ENCODE measurements around the gene SMURF2.
"Not testable (repeated sequence)": the region's sequence is repeated elsewhere in the genome, so short reads cannot be mapped to it uniquely, and the experiment has no call there.

Gene SMURF2

DNA sequence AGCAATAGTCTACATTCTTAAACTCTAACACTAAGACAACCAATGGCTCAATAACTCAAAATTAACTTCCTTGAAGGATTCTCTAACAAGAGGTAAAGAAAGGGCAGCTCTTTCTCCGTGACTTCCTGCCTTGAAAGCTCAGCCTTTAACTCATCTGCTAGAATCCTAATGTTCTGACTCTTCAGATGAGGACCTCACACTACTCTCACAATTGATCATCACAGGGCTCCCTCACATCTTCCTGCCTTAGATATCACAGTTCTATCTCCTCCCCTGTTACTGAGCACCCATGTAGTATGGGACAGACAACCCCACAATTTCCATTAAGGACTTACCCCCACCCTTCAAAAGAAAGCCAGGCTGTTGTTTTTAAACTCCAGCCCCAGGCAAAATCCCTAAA is 33.5 kb downstream of the SMURF2 start:
- peak; percentile 3 for DNase-seq

DNA sequence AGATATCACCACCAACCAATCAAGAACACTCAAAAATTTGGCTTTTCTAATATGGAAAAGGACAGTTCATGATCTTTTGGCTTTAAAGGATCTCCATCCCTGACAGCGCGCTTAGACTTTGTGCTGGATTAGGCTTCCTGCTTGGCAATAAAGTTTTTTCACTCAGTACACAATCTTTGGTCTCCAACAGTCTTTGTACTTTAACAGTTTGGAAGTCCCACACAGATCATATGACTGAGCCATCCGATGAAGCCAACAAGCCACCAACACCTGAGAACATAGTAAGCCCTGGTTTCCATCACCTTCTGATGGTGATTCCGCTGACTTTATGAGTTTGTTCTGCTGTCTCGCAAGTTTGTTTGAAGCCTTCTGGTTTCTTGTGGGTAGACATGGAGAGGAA is 34.3 kb downstream of the SMURF2 start:
- DNase-seq, result no peak

DNA sequence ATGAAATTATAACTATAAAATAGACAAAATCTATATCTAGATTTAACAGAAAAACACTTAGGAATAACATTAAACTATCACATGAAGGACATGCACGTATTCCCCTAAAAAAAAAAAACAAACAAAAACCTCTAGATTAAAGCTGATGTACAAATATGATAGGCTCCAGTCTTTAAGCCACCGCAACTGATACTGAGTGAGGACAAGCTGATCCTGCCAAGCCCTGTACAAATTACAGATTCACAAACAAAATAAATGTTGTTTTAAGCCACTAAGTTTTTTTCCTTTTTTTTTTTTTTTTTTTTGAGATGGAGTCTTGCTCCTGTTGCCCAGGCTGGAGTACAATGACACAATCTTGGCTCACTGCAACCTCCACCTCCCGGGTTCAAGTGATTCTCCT is 35.3 kb downstream of the SMURF2 start:
- DNase-seq, result no peak

DNA sequence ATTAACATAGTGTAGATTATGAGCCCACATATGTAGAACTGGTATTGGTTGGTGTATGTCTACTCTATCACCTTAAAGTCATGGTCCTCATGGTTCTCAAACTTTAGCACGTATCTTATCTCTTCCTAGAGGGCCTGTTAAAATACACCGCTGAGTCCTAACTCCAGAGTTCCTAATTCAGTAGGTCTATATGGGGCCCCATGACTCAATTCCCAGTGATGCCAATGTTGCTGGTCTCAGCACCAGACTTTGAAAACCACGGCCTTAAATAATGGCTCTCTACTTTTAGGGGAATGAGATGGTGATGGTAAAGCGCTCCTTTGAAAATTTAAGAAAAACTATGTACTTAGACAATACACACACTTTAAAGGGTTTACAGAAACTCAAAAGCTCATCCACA is 36.6 kb downstream of the SMURF2 start:
- no peak for DNase-seq

DNA sequence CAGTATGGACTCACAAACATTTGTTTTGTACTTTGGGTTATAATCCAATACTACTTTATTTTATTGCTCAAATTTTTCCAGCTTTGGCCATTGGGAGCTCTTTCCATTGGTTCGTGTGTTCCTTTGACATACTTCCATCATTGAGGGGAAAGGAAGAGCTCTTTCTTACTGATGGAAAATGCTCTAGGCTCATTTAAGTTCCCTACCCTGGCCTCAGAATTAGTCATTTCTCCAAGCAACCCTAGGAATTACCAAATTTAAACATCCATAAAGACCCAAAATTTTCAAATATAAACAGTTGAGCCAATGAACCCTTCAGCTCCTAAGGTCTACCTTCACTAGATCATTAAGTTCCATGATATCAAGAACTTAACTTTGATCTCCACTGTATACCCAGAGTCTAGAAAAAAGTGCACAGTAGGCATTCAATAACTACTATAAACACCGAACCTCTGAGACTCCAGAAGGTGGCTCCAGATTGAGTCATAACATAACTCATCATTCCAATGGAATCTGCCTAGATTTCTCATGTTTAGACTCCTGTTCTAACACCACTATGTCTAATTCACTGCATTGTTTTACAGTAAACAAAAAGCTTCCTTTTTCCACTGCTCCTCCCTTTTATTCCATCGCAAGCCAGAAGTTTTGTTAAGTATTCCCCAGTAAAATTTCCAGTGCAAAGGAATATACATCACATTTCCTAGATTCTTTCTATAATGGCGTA is 39.0 kb downstream of the SMURF2 start:
- no peak for DNase-seq

DNA sequence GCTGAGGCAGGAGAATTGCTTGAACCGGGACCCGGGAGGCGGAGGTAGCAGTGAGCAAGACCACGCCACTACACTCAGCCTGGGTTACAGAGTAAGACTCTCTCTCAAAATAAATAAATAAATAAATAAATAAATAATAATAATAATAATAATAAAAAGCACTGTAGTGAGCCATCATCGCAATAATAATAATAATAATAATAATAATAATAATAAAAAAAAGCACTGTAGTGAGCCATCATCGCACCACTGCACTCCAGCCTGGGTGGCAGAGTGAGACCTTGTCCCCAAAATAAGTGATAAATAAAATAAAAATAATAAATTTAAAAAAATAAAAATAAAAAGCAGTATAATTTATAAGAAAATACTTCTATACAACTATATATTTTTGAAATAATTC is 40.3 kb downstream of the SMURF2 start:
- no peak for DNase-seq

DNA sequence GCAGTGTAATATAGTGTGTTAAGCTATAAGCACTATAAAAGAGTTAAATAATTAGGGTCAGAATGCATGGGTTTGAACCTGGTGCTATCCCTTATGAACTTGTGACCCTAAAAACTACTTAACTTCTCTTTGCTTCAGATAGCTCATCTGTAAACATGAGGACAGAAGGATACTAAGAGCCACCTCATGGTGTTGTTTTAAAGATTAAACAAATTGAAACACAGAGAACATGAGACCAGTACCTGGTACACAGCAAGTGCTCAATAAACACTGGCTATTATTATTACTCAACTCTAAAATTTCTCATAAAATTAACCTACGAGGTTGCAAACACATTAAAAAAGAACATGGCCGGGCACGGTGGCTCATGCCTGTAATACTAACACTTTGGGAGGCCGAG is 43.3 kb downstream of the SMURF2 start:
- DNase-seq, result no peak

DNA sequence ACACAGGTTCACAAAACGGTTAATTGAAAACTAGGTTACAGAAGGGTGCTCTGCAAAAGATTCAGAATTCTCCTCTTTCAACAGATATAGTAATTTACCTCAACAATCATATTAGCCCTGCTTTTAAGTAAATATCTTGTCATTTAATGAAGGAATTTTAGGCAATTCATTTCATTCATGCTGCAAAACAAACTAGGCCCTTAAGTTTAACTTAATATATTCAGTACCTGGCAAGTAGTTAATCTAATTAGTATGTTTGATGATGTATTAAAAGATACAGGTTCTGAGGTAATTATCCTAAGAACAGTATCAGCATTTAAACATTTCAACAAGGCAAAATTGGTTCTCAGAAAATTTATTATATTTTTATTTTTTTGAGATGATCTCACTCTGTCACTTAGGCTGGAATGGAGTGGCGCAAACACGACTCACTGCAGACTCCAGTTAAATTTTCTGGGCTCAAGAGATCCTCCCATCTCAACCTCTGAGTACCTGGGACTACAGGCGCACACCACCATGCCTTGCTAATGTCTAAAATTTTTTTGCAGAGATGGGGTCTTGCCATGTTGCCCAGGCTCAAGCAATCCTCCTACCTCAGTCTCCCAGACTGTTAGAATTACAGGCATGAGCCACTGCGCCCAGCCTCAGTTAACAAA is 44.9 kb downstream of the SMURF2 start:
- no peak for DNase-seq

DNA sequence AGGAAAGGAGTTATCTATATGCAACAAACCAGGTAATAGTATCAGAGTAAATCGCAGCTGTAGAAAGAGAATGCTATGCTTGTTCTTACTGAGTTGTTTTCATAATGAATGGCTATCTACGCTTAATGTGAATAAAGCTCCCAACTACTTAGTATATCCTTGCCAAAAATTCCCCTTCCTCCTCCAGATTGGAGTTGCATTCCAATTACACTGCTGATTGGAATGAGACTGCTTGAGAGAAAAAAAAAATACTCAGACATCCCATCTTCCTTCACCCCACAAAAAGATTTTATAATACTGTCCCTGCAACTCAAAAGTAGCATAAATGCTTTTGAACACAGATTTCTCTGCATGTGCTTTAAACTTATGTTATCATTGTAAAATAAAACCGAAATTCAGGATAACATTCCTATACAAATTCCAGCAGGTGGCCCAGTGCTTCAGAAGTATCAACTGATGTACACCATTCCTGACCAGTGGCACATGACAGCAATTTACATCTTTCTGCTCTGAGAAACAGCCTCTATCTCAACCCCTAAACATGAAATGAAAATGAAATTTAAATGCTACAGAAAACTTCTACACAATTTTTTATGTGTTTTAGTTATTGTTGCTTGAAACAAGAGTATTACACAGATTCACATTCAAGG is 47.0 kb downstream of the SMURF2 start:
- DNase-seq, result no peak

DNA sequence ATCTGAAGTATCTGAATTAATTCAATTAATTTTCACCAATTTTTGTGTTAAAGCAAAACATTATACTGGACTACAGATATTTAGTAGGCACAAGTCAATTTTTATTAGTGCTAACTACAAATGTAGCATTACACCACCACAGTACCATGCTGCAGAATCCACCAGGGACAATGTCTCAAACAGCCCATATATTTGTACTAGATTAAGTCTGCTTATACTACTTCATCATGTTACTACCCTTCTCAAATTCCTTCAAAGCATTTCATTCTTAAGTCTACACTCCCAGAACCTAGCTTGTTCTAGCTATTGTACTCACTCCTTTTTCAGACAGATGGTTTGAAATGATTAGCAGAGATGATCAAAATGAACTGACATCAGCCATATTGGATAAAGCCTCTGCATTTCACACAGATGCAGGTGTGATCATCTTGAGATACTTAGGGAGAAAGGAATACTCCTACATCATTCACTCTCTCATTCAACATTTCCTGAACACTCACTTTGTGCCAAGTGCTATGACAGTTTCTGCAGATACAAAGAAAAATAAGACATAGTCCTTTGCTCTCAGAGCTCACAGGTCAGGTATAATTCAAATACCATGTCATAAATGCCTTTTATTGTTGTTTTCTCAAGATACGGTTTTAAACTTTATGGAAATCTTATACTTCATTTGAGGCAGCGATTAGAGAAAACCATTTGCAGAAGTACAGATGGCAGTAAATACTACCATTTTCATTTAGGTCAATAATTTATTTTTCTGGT is 47.7 kb downstream of the SMURF2 start:
- DNase-seq, result no peak

DNA sequence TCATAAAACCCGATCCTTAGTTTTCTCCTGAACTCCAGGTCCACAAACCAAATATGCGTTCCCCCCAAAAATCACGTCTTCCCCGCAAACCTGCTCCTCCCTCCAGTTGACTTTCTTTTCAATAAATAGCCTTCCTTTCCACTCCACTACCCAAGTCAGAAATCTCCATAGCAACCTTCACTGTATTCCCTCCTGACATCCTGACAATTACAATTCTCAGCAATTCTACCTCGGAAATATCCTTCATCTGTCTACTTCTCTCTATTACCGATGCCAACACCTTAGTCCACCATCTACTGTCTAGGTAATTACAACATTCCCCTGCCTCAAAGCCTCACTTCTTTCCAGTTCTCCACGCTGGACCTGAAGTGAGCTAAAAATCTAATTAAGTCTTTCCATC is 50.7 kb downstream of the SMURF2 start:
- no peak for DNase-seq

DNA sequence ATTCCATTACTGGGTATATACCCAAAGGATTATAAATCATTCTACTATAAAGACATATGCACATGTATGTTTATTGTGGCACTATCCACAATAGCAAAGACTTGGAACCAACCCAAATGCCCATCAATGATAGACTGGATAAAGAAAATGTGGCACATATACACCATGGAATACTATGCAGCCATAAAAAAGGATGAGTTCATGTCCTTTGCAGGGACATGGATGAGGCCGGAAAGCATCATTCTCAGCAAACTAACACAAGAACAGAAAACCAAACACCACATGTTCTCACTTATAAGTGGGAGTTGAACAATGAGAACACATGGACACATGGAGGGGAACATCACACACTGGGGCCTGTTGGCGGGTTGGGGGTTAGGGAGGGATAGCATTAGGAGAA is 51.9 kb downstream of the SMURF2 start:
- DNase-seq, result not testable (repeated sequence)

DNA sequence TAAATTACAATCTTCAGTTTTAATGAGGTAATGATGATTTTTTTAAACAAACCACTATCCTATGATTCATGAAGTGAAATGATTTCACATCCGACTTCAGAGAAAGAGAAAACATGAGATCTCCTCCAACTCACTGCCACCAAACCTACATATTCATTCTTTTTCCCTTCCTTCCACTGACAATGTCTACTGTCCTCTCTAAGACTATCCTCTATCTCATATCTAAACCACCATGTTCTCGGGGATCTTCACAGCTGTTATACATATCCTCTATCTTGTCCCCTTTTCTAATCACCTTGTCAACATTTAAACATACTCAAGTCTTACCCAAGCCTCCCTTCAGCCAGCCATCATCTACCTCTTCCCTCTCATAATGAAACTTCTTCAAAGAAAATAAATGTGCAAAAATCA is 53.5 kb downstream of the SMURF2 start:
- no peak for DNase-seq

DNA sequence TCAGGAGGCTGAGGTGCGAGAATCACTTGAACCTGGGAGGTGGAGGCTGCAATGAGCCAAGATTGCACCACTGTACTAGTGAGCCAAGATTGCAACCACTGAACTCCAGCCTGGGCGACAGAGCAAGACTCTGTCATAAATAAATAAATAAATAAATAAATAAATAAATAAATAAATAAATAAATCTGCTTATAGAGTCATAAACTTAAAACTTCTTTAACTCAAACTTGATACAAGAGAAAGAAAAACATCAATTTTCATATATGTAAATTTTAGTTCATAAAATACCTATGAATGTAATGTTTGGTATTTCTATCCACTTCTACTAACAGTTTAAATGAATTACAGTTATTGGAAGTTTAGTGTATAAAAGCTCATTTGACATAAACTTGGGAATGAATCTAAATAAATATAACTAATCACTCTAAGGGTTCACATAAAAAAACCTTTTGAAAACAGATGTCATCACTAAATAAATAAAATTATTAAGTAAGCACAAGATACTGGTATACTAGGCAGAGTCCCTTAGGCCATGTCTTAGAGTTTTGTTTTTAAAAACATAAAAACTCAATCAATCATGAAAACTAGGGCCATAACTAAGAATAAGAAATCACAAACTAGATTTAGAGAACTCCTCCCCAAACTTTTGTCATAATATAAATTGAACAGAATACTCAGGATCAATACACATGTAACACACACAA is 54.1 kb downstream of the SMURF2 start:
- DNase-seq, result no peak

DNA sequence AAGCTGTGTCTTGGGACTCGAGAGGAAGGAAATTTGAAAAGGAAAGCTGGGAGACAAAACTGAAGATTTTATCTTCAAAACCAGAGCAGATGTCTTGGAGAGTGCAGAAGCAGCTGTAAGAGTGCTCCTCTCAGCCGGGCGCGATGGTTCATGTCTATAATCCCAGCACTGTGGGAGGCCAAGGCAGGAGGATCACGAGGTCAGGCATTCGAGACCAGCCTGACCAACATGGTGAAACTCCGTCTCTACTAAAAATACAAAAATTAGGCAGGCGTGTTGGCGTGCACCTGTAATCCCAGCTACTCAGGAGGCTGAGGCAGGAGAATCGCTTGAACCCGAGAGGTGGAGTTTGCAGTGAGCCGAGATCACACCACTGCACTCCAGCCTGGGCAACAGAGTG is 57.6 kb downstream of the SMURF2 start:
- DNase-seq, result not testable (repeated sequence)

DNA sequence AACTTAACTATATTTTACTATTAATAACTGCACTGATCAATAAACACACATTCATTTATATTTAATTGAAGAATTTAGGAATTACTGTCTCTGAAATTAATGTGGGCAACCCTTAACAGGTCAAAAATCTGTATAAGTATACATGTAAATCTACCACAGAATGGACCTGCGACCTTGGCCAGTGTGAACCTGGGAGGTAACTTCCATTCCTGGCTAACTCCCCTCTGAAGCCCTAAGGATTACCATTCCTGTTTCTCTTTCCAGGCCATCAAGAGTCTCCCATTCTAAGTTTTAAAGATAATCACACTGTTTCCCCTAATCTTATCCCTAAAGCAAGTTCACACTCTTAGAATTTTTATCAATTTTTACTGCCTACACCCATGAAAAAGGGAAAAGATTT is 58.1 kb downstream of the SMURF2 start:
- no peak for DNase-seq

DNA sequence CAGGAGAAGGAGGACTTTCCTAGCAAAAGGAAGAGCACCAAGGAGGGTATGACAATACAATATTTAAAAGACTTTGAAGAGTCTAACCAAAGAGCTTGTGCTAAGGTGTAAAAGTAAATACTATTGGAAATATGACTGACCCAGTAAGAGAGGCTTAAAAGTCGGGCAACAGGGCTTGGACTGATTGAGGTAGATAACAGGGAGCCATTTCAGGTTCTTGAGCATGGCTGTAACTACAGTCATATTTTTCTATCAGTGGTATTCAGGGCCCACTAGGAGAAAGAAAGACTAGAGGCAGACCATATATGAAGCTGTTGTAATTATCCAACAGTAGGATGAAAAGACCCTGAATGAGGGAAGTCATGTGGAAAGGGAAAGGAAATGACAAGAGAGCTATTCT is 62.3 kb downstream of the SMURF2 start:
- no peak for DNase-seq

DNA sequence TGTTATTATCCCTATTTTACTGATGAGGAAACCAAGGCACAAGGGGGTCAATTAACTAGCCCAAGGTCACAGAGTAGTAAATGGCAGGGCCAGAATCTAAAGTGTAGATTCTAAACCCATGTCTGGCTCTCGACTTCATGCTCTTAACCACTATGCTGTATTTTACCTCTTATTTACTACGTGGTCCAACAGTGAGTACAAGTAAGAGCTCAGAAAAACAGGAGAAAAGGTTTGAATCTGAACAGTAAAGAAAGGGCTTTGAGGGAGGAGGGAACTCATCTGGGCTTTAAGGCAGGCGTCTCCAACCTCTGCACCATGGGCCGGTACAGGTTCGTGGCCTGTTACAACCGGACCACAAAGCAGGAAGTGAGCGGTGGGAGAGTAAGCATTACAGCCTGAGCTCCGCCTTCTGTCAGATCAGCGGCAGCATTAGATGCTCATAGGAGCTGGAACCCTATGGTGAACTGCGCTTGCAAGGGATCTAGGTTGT is 62.9 kb downstream of the SMURF2 start:
- DNase-seq, result peak; percentile 59

DNA sequence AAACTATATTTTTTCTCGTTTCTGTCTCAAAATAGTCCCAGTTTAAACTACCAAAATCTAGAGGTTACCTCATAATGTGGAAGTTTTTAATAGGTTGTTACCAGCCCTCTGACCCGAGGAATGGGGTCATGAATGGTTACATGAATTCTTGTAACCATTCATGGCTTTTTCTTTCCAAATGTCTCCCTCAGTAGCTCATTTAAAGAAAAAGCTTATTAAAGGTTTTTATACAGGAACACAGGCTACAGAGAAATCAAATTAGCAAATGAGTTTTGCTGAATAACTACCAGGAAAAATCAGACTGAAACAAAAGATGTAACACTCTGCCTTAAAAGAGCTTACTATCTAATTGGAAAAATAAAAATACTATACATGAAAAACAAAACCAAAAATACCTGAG is 63.4 kb downstream of the SMURF2 start:
- no peak for DNase-seq

DNA sequence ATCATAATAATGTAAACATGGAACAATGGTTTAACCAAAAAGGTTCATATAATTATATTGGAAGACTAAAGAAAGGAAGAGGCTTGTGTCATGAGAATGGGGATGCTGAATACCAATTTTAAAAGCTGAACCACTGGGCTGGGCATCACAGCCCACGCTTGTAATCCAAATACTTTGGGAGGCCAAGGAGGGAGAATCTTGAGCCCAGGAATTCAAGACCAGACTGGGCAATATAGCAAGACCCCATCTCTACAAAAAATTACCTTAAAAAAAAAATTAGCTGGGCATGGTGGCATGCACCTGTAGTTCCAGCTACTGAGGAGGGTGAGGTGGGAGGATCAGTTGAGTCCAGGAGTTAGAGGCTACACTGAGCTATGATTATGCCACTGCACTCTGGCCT is 65.1 kb downstream of the SMURF2 start:
- no peak for DNase-seq

DNA sequence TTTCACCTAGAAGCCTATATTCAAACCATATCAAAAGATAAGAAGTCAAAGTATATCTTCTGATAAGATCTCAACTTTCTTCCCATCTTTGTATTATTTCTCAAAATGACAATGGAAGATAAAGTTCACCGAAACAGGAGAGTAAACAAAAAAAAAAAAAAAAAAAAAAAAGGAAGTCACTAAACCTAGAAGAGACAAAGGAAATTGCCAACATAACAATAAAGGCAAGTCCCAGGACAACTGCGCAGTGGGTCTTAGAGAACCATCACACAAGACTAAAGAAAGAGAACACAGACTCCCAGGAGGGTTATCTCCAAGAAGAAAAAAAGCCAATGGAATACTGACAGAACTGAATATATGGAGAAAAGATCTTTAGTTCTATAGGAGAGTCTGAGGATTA is 65.7 kb downstream of the SMURF2 start:
- no peak for DNase-seq

DNA sequence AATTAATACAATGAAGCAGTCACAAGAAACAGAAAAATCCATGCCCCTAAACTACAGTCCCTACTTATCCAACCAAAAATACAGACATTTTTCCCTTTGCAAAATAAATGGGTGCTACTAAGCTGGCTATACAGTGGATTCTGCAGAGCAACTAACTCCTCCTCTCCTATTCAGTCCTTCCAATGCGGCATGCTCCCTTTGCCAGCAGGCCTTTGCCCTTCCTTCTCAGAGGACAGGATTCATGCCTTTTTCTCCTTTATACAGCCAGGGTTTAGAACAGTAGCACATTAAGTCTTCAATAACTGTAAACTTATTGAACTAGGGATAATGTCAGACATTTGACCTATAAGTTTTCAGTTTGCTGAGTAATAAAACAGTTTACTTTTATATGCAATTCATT is 70.2 kb downstream of the SMURF2 start:
- no peak for DNase-seq

DNA sequence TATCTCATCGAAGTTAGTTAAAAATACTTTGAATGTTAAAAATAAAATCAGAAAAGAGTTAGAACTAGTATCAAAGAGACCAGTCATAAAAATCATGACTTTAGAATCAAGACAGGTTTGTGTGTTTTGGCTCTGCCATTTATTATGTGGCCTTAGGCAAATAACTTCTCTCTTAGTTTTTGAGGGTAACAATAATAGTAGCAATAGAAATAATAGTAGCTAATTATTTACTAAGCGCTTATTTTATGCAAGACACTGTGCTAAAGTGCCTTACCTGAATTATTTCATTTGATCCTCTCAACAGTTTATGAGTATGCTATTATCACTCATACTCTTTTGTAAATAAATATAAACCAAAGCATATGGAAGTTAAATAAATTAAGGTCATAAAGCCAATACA is 77.0 kb downstream of the SMURF2 start:
- DNase-seq, result no peak
